ENCODE measurements around the gene TMEM121.
"Not testable (repeated sequence)": the region's sequence is repeated elsewhere in the genome, so short reads cannot be mapped to it uniquely, and the experiment has no call there.

The TMEM121 gene

DNA sequence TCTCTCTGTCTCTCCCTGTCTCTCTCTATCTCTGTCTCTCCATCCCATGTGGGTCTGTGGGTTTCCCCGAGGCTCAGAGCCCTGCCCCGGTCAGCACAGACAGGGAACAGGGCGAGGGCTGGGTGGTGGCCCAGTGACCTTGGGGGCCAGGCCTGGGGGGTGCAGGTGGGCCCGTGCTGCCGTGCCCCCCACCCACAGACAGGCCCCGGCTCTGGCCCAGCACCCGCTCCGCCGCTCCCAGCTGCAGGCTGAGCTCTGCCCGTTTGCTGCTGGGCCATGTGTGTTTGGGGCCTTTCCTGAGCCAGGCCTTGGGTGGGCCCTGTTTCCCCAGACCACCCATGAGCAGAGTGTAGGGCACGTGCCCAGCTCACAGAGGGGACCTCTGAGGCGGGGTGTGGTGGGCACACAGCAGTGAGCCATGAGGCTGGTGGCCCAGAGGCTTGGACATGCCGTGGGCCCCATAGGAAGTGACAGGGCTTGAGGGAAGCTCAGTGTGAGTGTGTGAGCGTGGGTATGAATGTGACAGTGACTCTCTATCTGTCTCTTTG, 51.0 kb downstream of the TMEM121 start:
- H3K4me1 ChIP-seq, result no peaks in the 10 kb centered on the region
- no peaks in the 10 kb centered on the region for H3K36me3 ChIP-seq
- no peaks in the 10 kb centered on the region for H3K9me3 ChIP-seq
- TF ChIP-seq, protein P1, sequence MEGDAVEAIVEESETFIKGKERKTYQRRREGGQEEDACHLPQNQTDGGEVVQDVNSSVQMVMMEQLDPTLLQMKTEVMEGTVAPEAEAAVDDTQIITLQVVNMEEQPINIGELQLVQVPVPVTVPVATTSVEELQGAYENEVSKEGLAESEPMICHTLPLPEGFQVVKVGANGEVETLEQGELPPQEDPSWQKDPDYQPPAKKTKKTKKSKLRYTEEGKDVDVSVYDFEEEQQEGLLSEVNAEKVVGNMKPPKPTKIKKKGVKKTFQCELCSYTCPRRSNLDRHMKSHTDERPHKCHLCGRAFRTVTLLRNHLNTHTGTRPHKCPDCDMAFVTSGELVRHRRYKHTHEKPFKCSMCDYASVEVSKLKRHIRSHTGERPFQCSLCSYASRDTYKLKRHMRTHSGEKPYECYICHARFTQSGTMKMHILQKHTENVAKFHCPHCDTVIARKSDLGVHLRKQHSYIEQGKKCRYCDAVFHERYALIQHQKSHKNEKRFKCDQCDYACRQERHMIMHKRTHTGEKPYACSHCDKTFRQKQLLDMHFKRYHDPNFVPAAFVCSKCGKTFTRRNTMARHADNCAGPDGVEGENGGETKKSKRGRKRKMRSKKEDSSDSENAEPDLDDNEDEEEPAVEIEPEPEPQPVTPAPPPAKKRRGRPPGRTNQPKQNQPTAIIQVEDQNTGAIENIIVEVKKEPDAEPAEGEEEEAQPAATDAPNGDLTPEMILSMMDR (IDR thresholded peaks at IDR 0.05; ENCODE audit: low read depth, low read length), result no peak
- H3K27me3 ChIP-seq, result no peaks in the 10 kb centered on the region
- DNase-seq, result no peak
- no peak overlapping the region for H3K4me3 ChIP-seq (ENCODE audit: low read depth, low read length)

DNA sequence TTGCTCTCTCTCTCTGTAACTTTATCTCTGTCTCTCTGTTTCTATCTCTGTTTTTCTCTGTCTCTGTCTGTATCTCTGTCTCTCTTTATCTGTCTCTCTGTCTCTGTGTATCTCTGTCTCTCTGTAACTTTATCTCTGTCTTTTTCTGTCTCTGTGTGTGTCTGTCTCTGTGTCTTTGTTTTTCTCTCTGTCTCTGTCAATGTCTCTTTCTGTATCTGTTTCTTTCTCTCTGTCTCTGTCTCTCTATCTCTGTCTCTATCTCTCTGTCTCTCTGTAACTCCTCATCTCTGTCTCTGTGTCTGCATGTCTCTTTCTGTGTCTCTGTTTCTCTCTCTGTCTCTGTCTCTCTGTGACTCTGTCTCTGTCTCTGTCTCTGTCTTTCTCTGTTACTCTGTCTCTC, 51.7 kb downstream of the TMEM121 start:
- no peaks in the 10 kb centered on the region for H3K36me3 ChIP-seq
- H3K4me3 ChIP-seq (ENCODE audit: low read depth, low read length), result no peak overlapping the region
- no peaks in the 10 kb centered on the region for H3K4me1 ChIP-seq
- DNase-seq, result no peak
- H3K27me3 ChIP-seq, result no peaks in the 10 kb centered on the region
- TF ChIP-seq, protein P1 (IDR thresholded peaks at IDR 0.05; ENCODE audit: low read depth, low read length), result no peak
- no peaks in the 10 kb centered on the region for H3K9me3 ChIP-seq

DNA sequence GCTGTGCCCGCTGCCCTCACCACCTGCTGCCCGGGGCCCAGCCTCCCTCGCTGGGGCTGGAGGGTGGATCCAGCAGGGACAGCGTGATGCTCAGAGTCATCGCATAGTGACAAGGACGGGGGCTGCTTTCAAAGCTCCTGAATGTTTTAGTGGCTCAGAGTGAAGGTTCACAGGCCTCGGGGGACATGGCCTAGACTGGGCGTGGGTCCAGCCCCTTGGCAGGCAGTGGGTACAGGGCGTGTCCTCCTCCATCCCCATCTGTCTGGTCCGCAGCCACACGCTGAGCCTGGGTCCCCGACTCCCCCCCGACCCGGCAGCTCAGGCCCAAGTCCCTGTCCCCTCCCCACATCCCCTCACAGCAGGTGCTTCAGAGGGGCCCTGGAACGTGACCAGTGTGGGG, 52.8 kb downstream of the TMEM121 start:
- H3K4me3 ChIP-seq (ENCODE audit: low read depth, low read length); H3K4me1 ChIP-seq; H3K9me3 ChIP-seq: not testable (repeated sequence)

More for the DNA sequence above, 52.8 kb downstream of the TMEM121 start:
- not testable (repeated sequence) for H3K27me3 ChIP-seq, H3K36me3 ChIP-seq, DNase-seq
